GM19351 (cell line): Measurements from ENCODE around the gene PRMT5.
"Not testable (repeated sequence)": the region's sequence is repeated elsewhere in the genome, so short reads cannot be mapped to it uniquely, and the experiment has no call there.

ENCODE experiments used
- ATAC-seq: cut with Tn5 transposase; IDR thresholded peaks from one replicate; pipeline ENCODE4 v1.9.1; 2021; ENCODE audit warnings: mild to moderate bottlenecking, moderate library complexity; ENCODE audit not compliant: unreplicated experiment

The PRMT5 gene

GRCh38 chr14:22929104-22929960 is at the start of gene PRMT5:
TSS of gene PRMT5 (minus strand) at chr14:22929376. CDS start at chr14:22929361, 15 bp downstream.
- ATAC-seq, result peak; percentile 92

- no peak for ATAC-seq
These were observed 49.3 kb upstream of the PRMT5 start for GRCh38 chr14:22978487-22978837.

- ATAC-seq, result no peak
These were observed 48.7 kb upstream of the PRMT5 start for GRCh38 chr14:22977684-22978486.

GRCh38 chr14:22977434-22977683 is 48.2 kb upstream of the PRMT5 start:
- ATAC-seq, result no peak

GRCh38 chr14:22976620-22977433 is 47.7 kb upstream of the PRMT5 start:
- ATAC-seq, result no peak

- ATAC-seq, result no peak
These were observed 45.5 kb upstream of the PRMT5 start for GRCh38 chr14:22974530-22975313.

GRCh38 chr14:22973217-22974032 is 44.2 kb upstream of the PRMT5 start:
- no peak for ATAC-seq

- no peak for ATAC-seq
These were observed 43.2 kb upstream of the PRMT5 start for GRCh38 chr14:22972313-22972930.

- ATAC-seq, result no peak
These were observed 42.0 kb upstream of the PRMT5 start for GRCh38 chr14:22971152-22971551.

- no peak for ATAC-seq
These were observed 37.6 kb upstream of the PRMT5 start for GRCh38 chr14:22966783-22967269.

- ATAC-seq, result not testable (repeated sequence)
These were observed 37.0 kb upstream of the PRMT5 start for GRCh38 chr14:22965916-22966782.

- ATAC-seq, result no peak
These were observed 33.0 kb upstream of the PRMT5 start for GRCh38 chr14:22962061-22962676.

- ATAC-seq, result no peak
These were observed 26.8 kb upstream of the PRMT5 start for GRCh38 chr14:22955702-22956569.

- no peak for ATAC-seq
These were observed 23.2 kb upstream of the PRMT5 start for GRCh38 chr14:22952418-22952817.

- ATAC-seq, result not testable (repeated sequence)
These were observed 22.6 kb upstream of the PRMT5 start for GRCh38 chr14:22951795-22952194.

GRCh38 chr14:22945642-22946041 is 16.5 kb upstream of the PRMT5 start:
- no peak for ATAC-seq

GRCh38 chr14:22939684-22940083 is 10.5 kb upstream of the PRMT5 start:
- ATAC-seq, result no peak
